HG03045 (cell line): ENCODE data around the gene SNAPC1.
"Not testable (repeated sequence)": the region's sequence is repeated elsewhere in the genome, so short reads cannot be mapped to it uniquely, and the experiment has no call there.

Experiments
- ATAC-seq: cut with Tn5 transposase; IDR thresholded peaks from one replicate; pipeline ENCODE4 v1.9.1; 2021; ENCODE audit warnings: mild to moderate bottlenecking, moderate library complexity; ENCODE audit not compliant: unreplicated experiment

The SNAPC1 gene, protein sequence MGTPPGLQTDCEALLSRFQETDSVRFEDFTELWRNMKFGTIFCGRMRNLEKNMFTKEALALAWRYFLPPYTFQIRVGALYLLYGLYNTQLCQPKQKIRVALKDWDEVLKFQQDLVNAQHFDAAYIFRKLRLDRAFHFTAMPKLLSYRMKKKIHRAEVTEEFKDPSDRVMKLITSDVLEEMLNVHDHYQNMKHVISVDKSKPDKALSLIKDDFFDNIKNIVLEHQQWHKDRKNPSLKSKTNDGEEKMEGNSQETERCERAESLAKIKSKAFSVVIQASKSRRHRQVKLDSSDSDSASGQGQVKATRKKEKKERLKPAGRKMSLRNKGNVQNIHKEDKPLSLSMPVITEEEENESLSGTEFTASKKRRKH

DNA sequence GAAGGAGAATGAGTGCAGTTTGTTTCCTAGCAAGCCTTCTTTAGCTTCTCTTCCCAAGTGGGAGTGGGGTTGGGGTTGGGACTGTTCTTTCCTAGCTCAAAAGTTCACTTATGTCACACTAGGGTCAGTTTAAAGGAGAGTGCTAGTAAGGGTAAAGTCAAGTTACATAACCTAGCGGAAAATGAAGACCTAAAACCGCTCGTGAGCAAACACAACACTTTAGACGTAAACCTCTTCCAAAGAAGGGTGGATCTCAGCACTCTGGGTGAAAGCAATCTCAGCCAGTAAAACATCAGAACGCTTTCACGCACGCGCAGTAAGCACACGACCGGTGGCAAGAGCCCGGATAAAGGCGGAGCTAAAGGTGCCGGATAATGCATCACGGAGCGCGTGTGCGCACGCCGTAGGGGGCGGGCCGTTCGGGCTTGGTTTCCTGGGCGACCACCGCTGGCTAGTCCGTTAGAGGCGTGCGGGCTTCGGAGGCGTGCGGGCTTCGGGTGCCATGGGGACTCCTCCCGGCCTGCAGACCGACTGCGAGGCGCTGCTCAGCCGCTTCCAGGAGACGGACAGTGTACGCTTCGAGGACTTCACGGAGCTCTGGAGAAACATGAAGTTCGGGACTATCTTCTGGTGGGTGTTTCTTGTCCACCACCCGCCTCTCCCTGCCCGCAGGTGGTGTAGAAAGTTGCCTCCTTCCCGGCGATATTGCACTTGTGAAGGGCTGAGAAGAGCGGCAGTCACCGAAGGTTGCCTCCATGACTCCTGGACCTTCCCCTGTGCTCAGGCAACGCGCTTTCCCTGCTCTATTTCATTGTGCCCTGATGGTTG, at the start of gene SNAPC1:
Gene SNAPC1, plus strand, starts transcription at position 462 of the 828 bp plus-strand sequence. Its CDS starts 41 bp downstream, at position 503.
- ATAC-seq = peak; percentile 99

DNA sequence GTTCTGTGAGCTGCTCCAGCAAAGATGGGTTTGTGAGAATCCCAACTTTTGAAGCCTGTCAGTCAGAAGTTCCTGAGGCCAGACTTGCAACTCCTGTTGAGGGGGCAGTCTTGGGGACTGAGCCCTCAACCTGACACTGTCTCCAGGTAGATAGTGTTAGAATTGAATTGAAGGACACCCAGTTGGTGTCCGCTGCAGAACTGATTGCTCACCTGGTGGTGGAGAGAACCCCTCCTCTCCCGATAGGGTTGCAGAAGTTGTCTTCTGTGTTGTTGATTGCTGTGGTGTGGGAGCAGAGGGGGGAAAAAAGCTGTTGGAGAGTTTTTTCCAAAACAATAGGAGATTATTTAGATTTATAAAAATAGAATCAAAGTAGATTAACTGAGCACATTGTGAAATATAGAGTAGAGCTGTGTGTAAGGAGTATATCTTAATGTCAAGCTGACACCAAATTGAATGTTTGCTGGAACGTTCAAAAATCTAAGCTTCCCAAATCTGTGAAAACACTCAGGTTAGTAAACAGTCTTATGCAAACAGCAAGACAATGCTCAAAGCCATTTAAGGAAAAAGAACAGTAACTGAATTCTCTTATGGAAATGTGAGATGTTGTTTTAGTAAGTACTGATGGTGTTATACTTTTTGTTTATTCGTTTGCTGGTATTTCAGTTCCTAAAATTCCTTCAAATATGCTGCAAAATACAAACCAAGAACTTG, 48.3 kb upstream of the SNAPC1 start:
- no peak for ATAC-seq

DNA sequence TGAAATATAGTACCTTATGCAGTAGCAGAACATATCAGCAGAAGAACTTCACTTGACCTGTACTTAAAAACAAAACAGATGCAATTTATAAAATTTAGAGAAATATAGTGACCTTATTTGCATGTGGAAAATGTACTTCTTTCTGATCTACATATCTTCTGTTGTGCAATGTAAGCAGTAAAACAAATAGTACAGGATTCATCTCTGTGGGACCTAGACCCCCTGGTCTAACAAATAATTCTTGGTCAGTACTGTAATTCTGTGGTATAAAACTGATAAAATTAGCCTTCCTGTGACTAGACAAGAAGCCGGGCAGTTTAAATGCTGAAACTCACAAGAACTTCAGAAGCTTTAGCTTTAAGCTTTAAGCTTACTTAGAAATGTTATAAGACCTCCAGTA, 45.3 kb upstream of the SNAPC1 start:
- ATAC-seq = no peak

DNA sequence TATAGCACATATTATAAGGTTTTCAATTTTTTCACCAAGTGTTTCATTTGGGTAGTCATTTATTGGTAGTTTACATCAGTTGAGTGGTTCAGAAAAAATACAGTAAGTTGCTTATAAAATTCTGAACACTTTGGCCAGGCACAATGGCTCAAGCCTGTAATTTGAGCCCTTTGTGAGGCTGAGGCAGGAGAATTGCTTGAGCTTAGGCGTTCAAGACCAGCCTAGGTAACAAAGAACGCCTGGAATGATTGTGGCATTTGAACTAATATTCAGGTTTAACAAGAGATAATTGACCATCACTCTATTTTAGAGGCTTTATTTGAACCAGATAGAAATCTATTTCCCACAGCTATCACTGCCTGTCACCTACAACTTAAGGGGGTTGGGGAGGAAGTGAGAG, 44.2 kb upstream of the SNAPC1 start:
- ATAC-seq = no peak

DNA sequence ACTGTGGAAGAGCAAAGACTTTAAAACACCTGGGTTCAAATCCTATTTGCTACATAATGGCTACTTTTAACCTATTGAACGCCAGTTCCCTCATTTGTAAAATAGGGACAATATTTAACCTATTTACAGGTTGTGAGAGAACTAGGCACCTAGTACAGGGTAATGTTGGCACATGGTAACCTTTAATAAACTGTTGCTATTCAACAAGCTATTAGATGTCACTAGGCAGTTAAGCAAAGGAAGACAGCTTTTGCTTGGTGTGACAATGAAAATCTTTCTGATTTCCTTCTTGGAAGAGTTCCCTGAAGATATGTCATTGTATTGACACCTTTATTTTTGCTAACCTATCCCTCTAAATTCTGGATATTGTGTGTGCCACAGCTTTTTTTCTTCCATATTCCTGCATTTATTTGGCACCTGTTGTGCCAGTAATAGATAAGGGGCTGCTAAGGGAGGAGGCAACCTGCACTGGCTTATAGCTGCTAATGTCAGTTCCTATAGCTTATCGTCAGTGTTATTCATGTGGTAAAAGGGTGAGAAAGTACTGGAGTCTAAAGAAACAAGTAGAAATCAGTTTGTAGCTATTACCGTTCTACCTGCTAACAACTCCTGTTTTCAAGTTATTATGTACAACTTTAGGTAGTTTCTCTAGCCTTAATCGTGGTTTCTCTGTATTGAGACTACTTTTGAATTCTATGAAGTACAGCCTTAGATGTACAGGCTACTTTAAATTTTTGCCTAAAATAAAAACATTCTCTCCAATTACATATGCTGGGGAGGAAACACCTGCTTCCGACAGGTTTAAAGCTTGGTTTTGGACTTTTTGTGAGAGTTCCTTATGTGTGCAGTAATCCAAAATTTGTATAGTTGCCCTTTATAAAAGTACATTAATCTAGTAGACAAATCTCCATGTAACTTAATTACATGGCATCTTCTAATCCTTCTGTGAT, 42.6 kb upstream of the SNAPC1 start:
- no peak for ATAC-seq

DNA sequence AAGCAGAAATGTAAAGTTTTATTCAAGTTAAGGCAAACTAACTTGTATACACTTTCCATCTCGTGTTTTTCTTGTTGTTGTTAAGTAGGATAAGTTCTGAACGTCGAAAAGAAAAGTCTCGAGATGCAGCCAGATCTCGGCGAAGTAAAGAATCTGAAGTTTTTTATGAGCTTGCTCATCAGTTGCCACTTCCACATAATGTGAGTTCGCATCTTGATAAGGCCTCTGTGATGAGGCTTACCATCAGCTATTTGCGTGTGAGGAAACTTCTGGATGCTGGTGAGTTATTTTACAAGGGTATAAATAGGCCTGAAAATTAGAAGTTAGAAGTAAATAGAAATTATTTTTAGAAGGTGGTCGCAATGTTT, 41.9 kb upstream of the SNAPC1 start:
- ATAC-seq = no peak

DNA sequence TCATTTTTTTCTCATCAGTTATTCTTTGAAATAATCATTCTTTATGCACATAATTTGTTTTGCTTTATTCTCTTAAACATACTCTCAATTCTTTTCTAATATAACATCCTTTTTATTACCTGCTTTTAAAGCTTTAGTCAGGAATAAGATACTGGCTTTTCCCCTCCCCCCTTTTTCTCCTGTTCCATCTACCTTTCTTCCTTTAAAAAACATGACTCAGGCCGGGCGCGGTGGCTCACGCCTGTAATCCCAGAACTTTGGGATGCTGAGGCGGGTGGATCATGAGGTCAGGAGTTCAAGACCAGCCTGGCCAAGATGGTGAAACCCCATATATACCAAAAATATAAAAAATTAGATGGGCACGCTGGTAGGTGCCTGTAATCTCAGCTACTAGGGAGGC, 41.5 kb upstream of the SNAPC1 start:
- ATAC-seq = no peak

DNA sequence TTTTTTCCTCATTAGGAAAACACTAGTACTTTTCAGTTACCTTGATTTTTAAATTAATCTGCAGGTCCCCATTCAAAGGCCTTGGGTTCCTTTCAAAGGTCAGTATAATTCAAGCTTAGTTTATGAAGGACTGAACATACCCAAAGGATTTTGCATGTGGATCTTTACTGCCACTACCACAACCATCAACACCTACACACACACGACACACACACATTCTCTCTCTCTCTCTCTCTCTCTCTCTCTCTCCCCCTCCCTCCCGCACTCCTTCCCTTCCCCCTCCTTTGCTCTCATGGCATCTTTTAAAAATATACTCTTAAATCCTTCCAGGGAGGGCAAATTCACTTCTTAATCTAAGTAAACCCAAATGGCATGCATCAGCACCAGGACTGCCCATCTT, 38.1 kb upstream of the SNAPC1 start:
- ATAC-seq = no peak

DNA sequence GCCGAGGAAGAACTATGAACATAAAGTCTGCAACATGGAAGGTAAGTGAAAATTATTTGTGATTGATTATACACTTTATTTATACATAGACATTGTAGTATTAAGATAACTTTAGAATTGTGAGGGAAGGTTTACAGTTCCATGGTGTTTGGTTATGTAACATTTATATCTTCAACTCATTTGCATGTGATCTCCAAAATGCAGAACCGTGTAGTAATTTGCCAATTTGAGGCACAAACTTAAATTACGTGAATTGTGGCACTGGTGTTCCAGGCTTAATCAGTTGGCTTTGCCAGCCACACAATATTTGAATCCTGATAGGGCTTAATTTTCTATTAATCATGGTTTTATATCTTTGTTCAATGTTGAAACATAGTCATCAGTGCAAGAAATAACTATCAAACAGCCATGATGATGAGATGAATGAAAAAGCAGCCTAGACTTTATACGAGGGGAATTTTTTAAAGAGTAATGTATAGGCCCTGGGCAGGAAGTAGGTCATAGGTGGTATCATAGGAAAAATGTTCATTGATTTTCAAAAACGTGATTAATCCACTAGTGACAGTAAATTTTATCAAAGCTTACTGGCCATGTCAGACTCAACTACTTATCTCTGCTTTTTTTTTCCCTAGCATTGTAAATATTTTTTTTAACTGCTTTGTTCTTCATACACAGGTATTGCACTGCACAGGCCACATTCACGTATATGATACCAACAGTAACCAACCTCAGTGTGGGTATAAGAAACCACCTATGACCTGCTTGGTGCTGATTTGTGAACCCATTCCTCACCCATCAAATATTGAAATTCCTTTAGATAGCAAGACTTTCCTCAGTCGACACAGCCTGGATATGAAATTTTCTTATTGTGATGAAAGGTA, 35.2 kb upstream of the SNAPC1 start:
- no peak for ATAC-seq

DNA sequence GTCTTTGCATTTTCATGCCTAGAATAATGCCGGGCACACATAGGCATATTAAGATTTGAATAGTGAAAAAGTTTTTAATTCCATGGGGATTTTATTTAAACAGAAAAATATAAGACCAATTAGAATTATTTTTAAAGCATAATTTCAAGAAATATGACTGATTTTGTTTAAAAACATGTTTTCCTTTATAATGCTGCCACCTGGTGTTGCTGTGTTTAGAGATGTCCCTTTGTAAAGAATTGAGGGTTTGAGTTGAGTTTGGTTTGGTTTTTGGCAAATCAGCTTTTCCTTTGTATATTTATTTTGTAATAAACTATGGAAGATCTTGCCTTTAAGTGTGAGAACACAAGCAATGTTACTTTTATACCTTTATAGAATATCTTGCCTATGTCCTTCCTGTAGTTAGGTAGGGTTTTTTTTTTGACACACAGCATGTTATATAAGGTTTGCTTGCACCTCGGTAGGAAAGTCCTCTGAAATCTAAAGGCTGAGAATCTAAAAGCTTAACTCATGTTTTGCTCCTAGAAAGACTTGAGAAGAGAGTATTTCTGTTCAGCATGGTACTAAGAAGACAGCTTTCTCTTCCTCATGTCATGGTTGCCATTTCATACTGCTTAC, 31.4 kb upstream of the SNAPC1 start:
- no peak for ATAC-seq

DNA sequence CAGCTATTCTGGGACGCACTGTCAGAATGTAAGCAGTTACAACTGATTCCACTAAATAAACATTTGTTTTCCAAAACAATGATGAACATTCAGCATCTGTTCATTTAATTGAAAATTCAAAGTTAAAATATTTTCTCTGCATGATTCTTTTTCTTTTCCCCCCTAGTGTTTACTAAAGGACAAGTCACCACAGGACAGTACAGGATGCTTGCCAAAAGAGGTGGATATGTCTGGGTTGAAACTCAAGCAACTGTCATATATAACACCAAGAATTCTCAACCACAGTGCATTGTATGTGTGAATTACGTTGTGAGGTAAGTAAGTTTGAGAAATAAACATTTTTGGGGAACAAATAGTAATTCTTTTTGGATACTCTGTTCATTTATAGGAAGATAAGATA, 28.2 kb upstream of the SNAPC1 start:
- no peak for ATAC-seq

DNA sequence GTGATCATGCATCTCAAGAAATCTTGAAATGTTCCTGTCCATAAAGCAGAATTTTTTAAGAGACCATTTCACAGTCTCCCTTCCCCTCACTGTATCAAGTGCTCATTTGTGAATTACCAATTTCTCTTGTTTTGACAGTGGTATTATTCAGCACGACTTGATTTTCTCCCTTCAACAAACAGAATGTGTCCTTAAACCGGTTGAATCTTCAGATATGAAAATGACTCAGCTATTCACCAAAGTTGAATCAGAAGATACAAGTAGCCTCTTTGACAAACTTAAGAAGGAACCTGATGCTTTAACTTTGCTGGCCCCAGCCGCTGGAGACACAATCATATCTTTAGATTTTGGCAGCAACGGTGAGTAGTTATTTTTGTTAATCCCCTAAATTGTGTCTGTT, 25.5 kb upstream of the SNAPC1 start:
- no peak for ATAC-seq

DNA sequence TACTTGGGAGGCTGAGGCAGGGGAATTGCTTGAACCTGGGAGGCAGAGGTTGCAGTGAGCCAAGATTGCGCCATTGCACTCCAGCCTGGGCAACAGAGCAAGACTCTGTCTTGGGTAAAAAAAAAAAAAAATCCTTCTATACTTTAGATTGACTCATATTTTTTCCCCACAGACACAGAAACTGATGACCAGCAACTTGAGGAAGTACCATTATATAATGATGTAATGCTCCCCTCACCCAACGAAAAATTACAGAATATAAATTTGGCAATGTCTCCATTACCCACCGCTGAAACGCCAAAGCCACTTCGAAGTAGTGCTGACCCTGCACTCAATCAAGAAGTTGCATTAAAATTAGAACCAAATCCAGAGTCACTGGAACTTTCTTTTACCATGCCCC, 24.3 kb upstream of the SNAPC1 start:
- no peak for ATAC-seq

DNA sequence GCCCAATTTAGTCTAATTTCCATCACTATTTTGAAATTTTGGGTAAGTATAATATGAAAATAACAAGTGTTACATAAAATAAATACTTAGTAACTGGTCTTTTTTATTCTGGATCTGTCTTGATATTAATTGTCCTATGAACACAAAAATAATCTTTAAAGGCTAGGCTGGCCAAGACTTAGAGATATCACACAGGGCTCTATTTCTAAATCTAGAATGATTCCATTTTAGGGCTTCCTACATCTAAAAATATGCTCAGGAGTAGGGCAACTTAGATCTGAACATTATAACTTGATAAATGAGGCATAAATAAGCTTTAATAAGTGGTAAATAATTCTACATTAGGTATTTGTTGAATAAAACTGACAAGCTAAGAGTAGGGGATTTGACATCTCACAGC, 23.1 kb upstream of the SNAPC1 start:
- no peak for ATAC-seq

DNA sequence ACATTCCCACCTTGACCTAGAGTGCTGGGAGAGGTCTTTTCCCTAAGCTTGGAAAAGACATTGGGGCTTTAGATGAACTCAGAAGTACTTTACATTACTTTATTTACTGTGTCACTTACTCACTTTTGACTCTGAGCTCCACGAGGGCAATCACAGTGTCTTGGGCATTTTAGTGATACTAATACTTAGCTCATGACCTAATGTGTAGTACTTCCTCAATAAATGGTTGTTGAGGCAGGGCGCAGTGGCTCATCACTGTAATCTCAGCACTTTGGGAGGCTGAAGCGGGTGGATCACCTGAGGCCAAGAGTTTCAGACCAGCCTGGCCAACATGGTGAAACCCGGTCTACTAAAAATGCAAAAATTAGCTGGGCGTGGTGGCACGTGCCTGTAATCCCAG, 19.8 kb upstream of the SNAPC1 start:
- ATAC-seq = no peak

DNA sequence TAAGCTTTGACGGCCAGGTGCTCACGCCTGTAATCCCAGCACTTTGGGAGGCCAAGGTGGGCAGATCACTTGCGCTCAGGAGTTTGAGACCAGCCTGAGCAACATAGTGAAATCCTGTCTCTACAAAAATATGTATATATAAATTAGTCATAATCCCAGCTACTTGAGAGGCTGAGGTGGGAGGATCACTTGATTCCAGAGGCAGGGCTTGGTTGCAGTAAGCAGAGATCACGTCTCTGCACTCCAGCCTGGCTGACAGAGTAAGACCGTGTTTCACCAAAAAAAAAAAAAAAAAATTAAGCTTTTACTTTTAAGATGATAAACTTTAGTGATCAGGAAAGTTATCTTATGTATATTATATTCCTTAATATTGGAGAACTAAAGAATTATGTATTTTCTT, 18.0 kb upstream of the SNAPC1 start:
- no peak for ATAC-seq

DNA sequence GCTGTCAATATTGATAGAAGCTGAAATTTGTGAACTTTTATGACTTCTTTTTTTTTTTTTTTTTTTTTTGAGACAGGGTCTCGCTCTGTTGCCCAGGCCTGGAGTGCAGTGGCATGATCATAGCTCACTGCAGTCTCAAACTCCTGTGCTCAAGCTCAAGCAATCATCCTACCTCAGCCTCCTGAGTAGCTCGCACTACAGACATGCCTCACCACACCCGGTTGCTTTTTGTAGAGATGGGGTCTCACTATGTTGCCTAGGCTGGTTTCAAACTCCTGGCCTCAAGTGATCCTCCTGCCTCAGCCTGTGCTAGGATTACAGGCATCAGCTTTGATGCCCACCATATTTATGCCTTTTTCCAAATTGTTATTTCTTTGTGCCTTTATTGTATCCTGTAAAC, 15.9 kb upstream of the SNAPC1 start:
- ATAC-seq = not testable (repeated sequence)

DNA sequence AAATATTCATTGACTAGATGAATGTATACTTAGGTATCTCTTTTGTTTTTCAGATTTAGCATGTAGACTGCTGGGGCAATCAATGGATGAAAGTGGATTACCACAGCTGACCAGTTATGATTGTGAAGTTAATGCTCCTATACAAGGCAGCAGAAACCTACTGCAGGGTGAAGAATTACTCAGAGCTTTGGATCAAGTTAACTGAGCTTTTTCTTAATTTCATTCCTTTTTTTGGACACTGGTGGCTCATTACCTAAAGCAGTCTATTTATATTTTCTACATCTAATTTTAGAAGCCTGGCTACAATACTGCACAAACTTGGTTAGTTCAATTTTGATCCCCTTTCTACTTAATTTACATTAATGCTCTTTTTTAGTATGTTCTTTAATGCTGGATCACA, 15.3 kb upstream of the SNAPC1 start:
- no peak for ATAC-seq

DNA sequence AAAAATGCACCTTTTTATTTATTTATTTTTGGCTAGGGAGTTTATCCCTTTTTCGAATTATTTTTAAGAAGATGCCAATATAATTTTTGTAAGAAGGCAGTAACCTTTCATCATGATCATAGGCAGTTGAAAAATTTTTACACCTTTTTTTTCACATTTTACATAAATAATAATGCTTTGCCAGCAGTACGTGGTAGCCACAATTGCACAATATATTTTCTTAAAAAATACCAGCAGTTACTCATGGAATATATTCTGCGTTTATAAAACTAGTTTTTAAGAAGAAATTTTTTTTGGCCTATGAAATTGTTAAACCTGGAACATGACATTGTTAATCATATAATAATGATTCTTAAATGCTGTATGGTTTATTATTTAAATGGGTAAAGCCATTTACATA, 14.9 kb upstream of the SNAPC1 start:
- ATAC-seq = no peak
